NCI-H146 (cell line): ENCODE results near the gene NXF1.
"Not testable (repeated sequence)": the region's sequence is repeated elsewhere in the genome, so short reads cannot be mapped to it uniquely, and the experiment has no call there.

Source experiments
- DNase-seq: peaks from one replicate; lab custom pipeline; 2025; lab: John Stamatoyannopoulos, UW

NXF1 gene

GRCh38 chr11:62787005-62787759 lies 18.1 kb downstream of the NXF1 start, which contains the start of gene TMEM179B:
Gene TMEM179B (plus strand): TSS chr11:62787402. CDS start chr11:62787432, 30 bp downstream.
- peak; percentile 99 for DNase-seq

- peak; percentile 83 for DNase-seq
These were observed 18.8 kb downstream of the NXF1 start for GRCh38 chr11:62786318-62787004.

GRCh38 chr11:62782753-62783152 lies 22.5 kb downstream of the NXF1 start:
- no peak for DNase-seq

- DNase-seq, result no peak
These were observed 26.8 kb downstream of the NXF1 start for GRCh38 chr11:62778441-62778840.

- DNase-seq, result no peak
These were observed 27.9 kb downstream of the NXF1 start for GRCh38 chr11:62777389-62777788.

GRCh38 chr11:62775646-62776045 lies 29.6 kb downstream of the NXF1 start:
- no peak for DNase-seq

GRCh38 chr11:62774407-62774806 lies 30.8 kb downstream of the NXF1 start:
- DNase-seq, result no peak

- peak; percentile 97 for DNase-seq
These were observed 33.9 kb downstream of the NXF1 start, which contains the start of gene TAF6L for GRCh38 chr11:62771144-62772021. Gene TAF6L (plus strand): TSS chr11:62771396. CDS start chr11:62775784, 4,388 bp downstream.

- peak; percentile 69 for DNase-seq
These were observed 34.5 kb downstream of the NXF1 start for GRCh38 chr11:62770778-62771143.

GRCh38 chr11:62760867-62761227 lies 44.4 kb downstream of the NXF1 start:
- not testable (repeated sequence) for DNase-seq

GRCh38 chr11:62757846-62758788 lies 47.1 kb downstream of the NXF1 start:
- DNase-seq, result no peak

GRCh38 chr11:62755086-62755615 lies 50.1 kb downstream of the NXF1 start:
- DNase-seq, result no peak

- peak; percentile 99 for DNase-seq
These were observed 51.3 kb downstream of the NXF1 start, which contains the start of gene ZBTB3 for GRCh38 chr11:62753736-62754603. Gene ZBTB3 (minus strand): TSS chr11:62754160. CDS start chr11:62753664, 496 bp downstream.

- DNase-seq, result no peak
These were observed 52.1 kb downstream of the NXF1 start for GRCh38 chr11:62752994-62753735.

- no peak for DNase-seq
These were observed 53.0 kb downstream of the NXF1 start for GRCh38 chr11:62752177-62752785.

- DNase-seq, result not testable (repeated sequence)
These were observed 55.3 kb downstream of the NXF1 start for GRCh38 chr11:62749931-62750330.

GRCh38 chr11:62747475-62748160 lies 57.6 kb downstream of the NXF1 start:
- no peak for DNase-seq
